ENCODE data around the gene WDFY4. TPM values are rescaled to one million over a fixed set of nuclear protein-coding genes. Genes with fewer than 3 reads are reported as not detected.

The WDFY4 gene
- total RNA-seq, 1 experiment from 2014 or later = 0.22 TPM

DNA sequence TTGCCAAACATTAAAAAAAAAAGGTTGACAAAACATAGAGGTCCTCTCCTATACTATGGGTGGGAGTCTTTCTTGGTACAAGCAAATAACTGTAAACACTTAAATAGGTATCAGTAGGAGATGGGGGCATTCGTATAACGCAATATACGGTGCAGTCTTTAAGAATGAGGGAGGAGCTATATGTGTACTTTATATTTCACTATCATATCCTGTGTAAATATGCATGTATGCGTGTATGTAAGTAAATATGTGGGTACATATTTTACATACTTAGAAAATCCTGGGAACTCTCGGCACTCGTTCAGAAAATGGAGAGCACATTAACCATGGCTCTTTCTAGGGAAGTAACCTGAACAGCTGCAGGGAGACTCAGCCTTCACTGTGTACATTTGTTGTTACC lies 337.0 kb downstream of the WDFY4 start:
- no peaks in the 10 kb centered on the region for H3K9me3 ChIP-seq (ENCODE audit: control insufficient read depth in 1 of 2, insufficient read depth in 1 of 2, low read depth in 1 of 2, low read length in 2 of 2)
- ATAC-seq (no peak), DNase-seq (ENCODE audit: low read depth, low spot score) (no peak)
- H2AFZ ChIP-seq (ENCODE audit: low read depth, low read length, poor library complexity, severe bottlenecking) = no peak overlapping the region
- BruUV-seq (replicated peaks) = no TSS peak
- no peaks in the 10 kb centered on the region for H3K9me2 ChIP-seq (ENCODE audit: insufficient read depth)
- no peak overlapping the region for H3K27ac ChIP-seq (ENCODE audit: low read depth, low read length)
- no peak for TF ChIP-seq FOSL1 (IDR thresholded peaks at IDR 0.05; ENCODE audit: low read depth)
- TF ChIP-seq ZNF274 (IDR thresholded peaks at IDR 0.05; ENCODE audit: low read depth, low read length) = no peak
- TF ChIP-seq EZH2phosphoT487 (IDR thresholded peaks at IDR 0.05; ENCODE audit: borderline replicate concordance) = no peak
- no peak for TF ChIP-seq RAD21 (IDR thresholded peaks at IDR 0.05; ENCODE audit: low read depth)
- no peak for TF ChIP-seq ZFX (IDR thresholded peaks at IDR 0.05)
- TF ChIP-seq SRF (IDR thresholded peaks at IDR 0.05; ENCODE audit: low read depth) = no peak
- no peak for TF ChIP-seq EGR1 (IDR thresholded peaks at IDR 0.05; ENCODE audit: low read depth)
- TF ChIP-seq CEBPB (IDR thresholded peaks at IDR 0.05; ENCODE audit: low read depth) = no peak
- no peak for TF ChIP-seq ZBTB33 (IDR thresholded peaks at IDR 0.05; ENCODE audit: extremely low read depth, insufficient replicate concordance, low read length)
- TF ChIP-seq SP1 (IDR thresholded peaks at IDR 0.05; ENCODE audit: low read depth) = no peak
- TF ChIP-seq POLR2A (IDR thresholded peaks at IDR 0.05; ENCODE audit: borderline replicate concordance, extremely low read depth, insufficient read depth, insufficient read length) = no peak
- no peak for TF ChIP-seq MAX (IDR thresholded peaks at IDR 0.05)
- TF ChIP-seq JUND (IDR thresholded peaks at IDR 0.05) = no peak
- TF ChIP-seq POLR2AphosphoS5 (IDR thresholded peaks at IDR 0.05; ENCODE audit: low read depth, low read length) = no peak
- H4K20me1 ChIP-seq (ENCODE audit: insufficient read depth) = no peaks in the 10 kb centered on the region
- H3K79me2 ChIP-seq (ENCODE audit: insufficient read depth, low read length) = no peaks in the 10 kb centered on the region
- no peak overlapping the region for H3K4me2 ChIP-seq (ENCODE audit: low read length)
- no peak overlapping the region for H3K4me3 ChIP-seq (replicated peaks in 1 of 2; ENCODE audit: low read depth in 1 of 2, low read length in 2 of 2)
- H3K27me3 ChIP-seq (ENCODE audit: insufficient read depth, low read length) = peaks cover 57% of the 10 kb centered on the region
- H3K4me1 ChIP-seq (ENCODE audit: control insufficient read depth in 1 of 2, insufficient read depth in 2 of 2, low read length in 2 of 2) = no peaks in the 10 kb centered on the region
- ChIA-PET CTCF (no interaction called here), POLR2A (no interaction called here), RAD21 (ENCODE audit: low non-redundant PET in 1 of 2, low total read pairs in 2 of 2, uncharacterized antibody in 2 of 2, unreplicated experiment in 2 of 2) (no interaction called here)
- intact Hi-C loops (cut with micrococcal nuclease) = no loop called here
- no peaks in the 10 kb centered on the region for H3K36me3 ChIP-seq (ENCODE audit: control insufficient read depth in 1 of 2, insufficient read depth in 2 of 2, low read length in 2 of 2)
- no peak overlapping the region for H3K9ac ChIP-seq (ENCODE audit: low read length)
